HL-60/S4 treated with retinoic acid at 250 ng/mL for 4 days and 3 days (cell line): ENCODE data around the gene NR2F1-AS1.

ENCODE experiments used
- in situ Hi-C: fragments of 300-500 bp; cut with MboI; formaldehyde crosslinking; loops from 2 replicates; pipeline ENCODE4 v1.7.0; 2022; ENCODE audit warnings: low sequenced_read_pairs

Gene NR2F1-AS1

GRCh38 chr5:93603078-93603792 lies 22.2 kb upstream of the NR2F1-AS1 start:
- in situ Hi-C loops, result no loop called here

GRCh38 chr5:93602241-93603077 lies 21.4 kb upstream of the NR2F1-AS1 start:
- in situ Hi-C loops, result no loop called here

GRCh38 chr5:93601802-93602155 lies 20.8 kb upstream of the NR2F1-AS1 start:
- in situ Hi-C loops, result no loop called here

- in situ Hi-C loops, result no loop called here
Observed at GRCh38 chr5:93601071-93601801, 20.2 kb upstream of the NR2F1-AS1 start.

GRCh38 chr5:93600409-93601070 lies 19.5 kb upstream of the NR2F1-AS1 start:
- in situ Hi-C loops, result no loop called here

GRCh38 chr5:93599399-93600120 lies 18.5 kb upstream of the NR2F1-AS1 start:
- in situ Hi-C loops, result no loop called here

GRCh38 chr5:93599001-93599379 lies 18.0 kb upstream of the NR2F1-AS1 start:
- in situ Hi-C loops, result no loop called here

GRCh38 chr5:93598091-93599000 lies 17.3 kb upstream of the NR2F1-AS1 start:
- in situ Hi-C loops, result no loop called here

GRCh38 chr5:93596676-93597490 lies 15.9 kb upstream of the NR2F1-AS1 start:
- in situ Hi-C loops, result no loop called here

- in situ Hi-C loops, result no loop called here
Observed at GRCh38 chr5:93596310-93596675, 15.3 kb upstream of the NR2F1-AS1 start.

- in situ Hi-C loops, result no loop called here
Observed at GRCh38 chr5:93595420-93596147, 14.6 kb upstream of the NR2F1-AS1 start.

GRCh38 chr5:93594591-93595419 lies 13.8 kb upstream of the NR2F1-AS1 start:
- in situ Hi-C loops, result no loop called here

GRCh38 chr5:93593476-93594131 lies 12.6 kb upstream of the NR2F1-AS1 start:
- in situ Hi-C loops, result no loop called here

GRCh38 chr5:93592883-93593282 lies 11.9 kb upstream of the NR2F1-AS1 start:
- in situ Hi-C loops, result no loop called here

GRCh38 chr5:93591323-93591945 lies 10.4 kb upstream of the NR2F1-AS1 start:
- in situ Hi-C loops, result no loop called here

- in situ Hi-C loops, result no loop called here
Observed at GRCh38 chr5:93590493-93590892, 9.5 kb upstream of the NR2F1-AS1 start.
